ENCODE data around the gene PLCB4.

DNA sequence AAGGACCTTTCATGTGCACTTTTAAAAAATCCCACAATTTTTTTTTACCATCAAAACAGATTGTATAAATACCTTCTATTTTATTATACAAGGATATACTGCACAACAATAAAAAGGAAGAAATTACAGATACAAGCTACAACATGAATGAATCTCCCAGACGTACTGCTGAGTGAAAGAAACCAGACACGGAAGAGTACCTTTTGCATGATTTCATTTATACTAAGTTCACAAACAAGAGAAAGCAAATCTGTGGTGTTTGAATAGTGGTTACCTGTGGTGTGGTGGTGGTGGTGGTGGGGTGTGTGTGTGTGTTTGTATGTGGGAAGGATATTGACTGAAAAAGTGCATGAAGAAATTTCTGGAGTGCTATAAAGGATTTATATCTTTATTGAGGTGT is 6.8 kb upstream of the PLCB4 start:
- TF ChIP-seq POLR2A (IDR thresholded peaks at IDR 0.05), result no peak
- TF ChIP-seq, protein P1, sequence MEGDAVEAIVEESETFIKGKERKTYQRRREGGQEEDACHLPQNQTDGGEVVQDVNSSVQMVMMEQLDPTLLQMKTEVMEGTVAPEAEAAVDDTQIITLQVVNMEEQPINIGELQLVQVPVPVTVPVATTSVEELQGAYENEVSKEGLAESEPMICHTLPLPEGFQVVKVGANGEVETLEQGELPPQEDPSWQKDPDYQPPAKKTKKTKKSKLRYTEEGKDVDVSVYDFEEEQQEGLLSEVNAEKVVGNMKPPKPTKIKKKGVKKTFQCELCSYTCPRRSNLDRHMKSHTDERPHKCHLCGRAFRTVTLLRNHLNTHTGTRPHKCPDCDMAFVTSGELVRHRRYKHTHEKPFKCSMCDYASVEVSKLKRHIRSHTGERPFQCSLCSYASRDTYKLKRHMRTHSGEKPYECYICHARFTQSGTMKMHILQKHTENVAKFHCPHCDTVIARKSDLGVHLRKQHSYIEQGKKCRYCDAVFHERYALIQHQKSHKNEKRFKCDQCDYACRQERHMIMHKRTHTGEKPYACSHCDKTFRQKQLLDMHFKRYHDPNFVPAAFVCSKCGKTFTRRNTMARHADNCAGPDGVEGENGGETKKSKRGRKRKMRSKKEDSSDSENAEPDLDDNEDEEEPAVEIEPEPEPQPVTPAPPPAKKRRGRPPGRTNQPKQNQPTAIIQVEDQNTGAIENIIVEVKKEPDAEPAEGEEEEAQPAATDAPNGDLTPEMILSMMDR (IDR thresholded peaks at IDR 0.05), result no peak

Measured in testis (tissue), 2 donors.